Measurements from ENCODE around the gene COL18A1. TPM values are rescaled to one million over a fixed set of nuclear protein-coding genes. Genes with fewer than 3 reads are reported as not detected.

The COL18A1 gene
- polyA plus RNA-seq, 3 donors: 0.80 to 4.1 (median 1.1) TPM

DNA sequence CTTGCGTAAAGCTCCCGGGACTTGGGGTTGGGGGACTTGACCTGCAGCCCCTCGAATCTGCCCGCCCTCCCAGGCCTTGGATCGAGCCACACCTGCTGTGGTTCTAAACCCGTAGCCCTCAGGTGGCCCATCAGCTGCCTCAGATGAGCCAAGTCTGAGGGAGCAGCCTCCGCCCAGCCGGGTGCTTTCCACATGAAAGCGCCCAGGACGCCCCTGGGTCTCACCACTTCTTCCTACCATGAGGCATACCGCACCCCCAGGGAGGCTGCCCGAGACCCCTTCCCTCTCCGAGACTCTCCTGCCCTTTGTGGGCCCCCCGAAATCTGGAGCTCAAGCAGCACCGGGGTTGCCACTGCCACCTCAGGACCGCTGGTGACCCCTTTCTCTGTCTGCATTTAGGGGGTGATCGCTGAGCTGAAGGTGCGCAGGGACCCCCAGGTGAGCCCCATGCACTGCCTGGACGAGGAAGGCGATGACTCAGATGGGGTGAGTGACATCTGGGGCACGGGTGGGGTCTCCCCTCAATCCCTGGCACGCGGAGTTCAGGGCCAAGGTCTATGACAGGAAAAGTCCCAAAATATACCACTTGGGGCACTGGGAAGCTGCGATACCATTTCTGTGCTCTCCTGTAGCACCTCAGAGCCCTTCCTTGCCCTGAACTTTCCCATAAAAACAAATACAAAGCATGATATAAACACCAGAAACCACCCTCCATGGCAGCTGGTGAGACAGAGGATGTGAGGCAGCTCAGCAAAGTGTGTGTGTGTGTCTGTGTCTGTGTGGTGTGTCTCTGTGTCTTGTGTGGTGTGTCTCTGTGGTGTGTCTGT lies 68.7 kb downstream of the COL18A1 start:
- H4K20me1 ChIP-seq (ENCODE audit: insufficient read depth, low read length): no peaks in the 10 kb centered on the region
- H3K9me3 Mint-ChIP-seq: peaks cover 0 to 3% (median 0%) of the 10 kb centered on the region in 7 donors
- intact Hi-C loops (cut with micrococcal nuclease): no loop called here
- TF ChIP-seq, protein P1, sequence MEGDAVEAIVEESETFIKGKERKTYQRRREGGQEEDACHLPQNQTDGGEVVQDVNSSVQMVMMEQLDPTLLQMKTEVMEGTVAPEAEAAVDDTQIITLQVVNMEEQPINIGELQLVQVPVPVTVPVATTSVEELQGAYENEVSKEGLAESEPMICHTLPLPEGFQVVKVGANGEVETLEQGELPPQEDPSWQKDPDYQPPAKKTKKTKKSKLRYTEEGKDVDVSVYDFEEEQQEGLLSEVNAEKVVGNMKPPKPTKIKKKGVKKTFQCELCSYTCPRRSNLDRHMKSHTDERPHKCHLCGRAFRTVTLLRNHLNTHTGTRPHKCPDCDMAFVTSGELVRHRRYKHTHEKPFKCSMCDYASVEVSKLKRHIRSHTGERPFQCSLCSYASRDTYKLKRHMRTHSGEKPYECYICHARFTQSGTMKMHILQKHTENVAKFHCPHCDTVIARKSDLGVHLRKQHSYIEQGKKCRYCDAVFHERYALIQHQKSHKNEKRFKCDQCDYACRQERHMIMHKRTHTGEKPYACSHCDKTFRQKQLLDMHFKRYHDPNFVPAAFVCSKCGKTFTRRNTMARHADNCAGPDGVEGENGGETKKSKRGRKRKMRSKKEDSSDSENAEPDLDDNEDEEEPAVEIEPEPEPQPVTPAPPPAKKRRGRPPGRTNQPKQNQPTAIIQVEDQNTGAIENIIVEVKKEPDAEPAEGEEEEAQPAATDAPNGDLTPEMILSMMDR (IDR thresholded peaks at IDR 0.05): no peak
- no peaks in the 10 kb centered on the region for H3K27me3 ChIP-seq (ENCODE audit: control insufficient read depth in 2 of 2, insufficient read depth in 2 of 2, low read length in 2 of 2)
- peaks cover 20% of the 10 kb centered on the region for H3K4me1 Mint-ChIP-seq
- H3K4me1 ChIP-seq (ENCODE audit: control insufficient read depth in 1 of 2, insufficient read depth in 2 of 2, low read length in 2 of 2): peaks cover 19 to 22% of the 10 kb centered on the region in 2 donors
- no peaks in the 10 kb centered on the region for H3K36me3 Mint-ChIP-seq
- H3K4me2 ChIP-seq (replicated peaks; ENCODE audit: extremely low read depth, low read length, poor library complexity, severe bottlenecking): no peak overlapping the region
- no peak overlapping the region for H3K27ac Mint-ChIP-seq
- no peak overlapping the region for H2AFZ ChIP-seq (ENCODE audit: insufficient read depth, low read depth, low read length, poor library complexity, severe bottlenecking)
- peaks cover 2 to 4% (median 2%) of the 10 kb centered on the region in 3 donors for H3K27me3 Mint-ChIP-seq (ENCODE audit: low read depth in 3 of 3)
- WGBS (ENCODE audit: insufficient coverage): 91% methylated on average over 20 of the region's 24 CpGs
- H3K36me3 ChIP-seq (replicated peaks in 1 of 2; ENCODE audit: control insufficient read depth in 1 of 2, insufficient read depth in 2 of 2, low read length in 2 of 2): no peaks in the 10 kb centered on the region
- no peaks in the 10 kb centered on the region for H3K79me2 ChIP-seq (ENCODE audit: insufficient read depth, low read length)
- no peak overlapping the region for H3K4me3 ChIP-seq (replicated peaks in 1 of 3; ENCODE audit: low read depth in 2 of 3, low read length in 3 of 3)
- no peaks in the 10 kb centered on the region for H3K9me3 ChIP-seq (replicated peaks in 1 of 2; ENCODE audit: control insufficient read depth in 1 of 2, insufficient read depth in 1 of 2, low read length in 2 of 2)
- no peak overlapping the region for H3K9ac ChIP-seq (ENCODE audit: insufficient read depth, low read length, poor library complexity, severe bottlenecking)
- no peak overlapping the region for H3K4me3 Mint-ChIP-seq
- no peak overlapping the region for H3K27ac ChIP-seq (ENCODE audit: low read depth in 1 of 2, low read length in 2 of 2)
- no peak for DNase-seq

DNA sequence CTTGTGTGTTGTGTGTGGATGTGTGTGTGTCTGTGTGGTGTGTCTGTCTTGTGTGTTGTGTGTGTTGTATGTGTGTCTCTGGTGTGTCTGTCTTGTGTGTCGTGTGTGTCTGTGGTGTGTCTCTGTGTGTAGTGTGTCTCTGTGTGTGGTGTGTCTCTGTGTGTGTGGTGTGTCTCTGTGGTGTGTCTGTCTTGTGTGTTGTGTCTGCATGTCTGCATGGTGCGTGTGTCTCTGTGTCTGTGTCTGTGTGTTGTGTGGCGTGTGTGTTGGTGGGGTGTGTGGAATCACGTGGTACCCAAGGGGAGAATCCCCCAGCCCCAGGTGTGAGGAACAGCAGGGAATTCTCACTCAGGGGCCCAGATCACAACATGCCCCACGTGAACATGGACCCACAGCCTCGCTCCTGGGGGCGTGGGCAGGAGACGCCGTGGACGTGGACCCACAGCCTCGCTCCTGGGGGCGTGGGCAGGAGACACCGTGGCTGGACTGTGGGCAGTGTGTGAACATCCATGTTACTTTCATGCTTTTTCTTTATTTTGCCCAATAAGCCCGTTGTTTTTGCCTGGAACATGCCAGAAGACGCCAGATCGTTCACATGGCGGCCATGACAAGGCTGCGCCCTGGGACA lies 69.5 kb downstream of the COL18A1 start:
- no peak overlapping the region for H3K27ac ChIP-seq (ENCODE audit: low read depth in 1 of 2, low read length in 2 of 2)
- Mint-ChIP-seq H3K4me3 (no peak overlapping the region), H3K4me1 (peaks cover 27% of the 10 kb centered on the region), H3K9me3 (peaks cover 0 to 6% (median 0%) of the 10 kb centered on the region in 7 donors), H3K27me3 (ENCODE audit: low read depth in 3 of 3) (peaks cover 2 to 4% (median 2%) of the 10 kb centered on the region in 3 donors), H3K36me3 (no peaks in the 10 kb centered on the region), H3K27ac (peak overlapping the region in 1 of 7 donors; percentile 0)
- H3K4me2 ChIP-seq (replicated peaks; ENCODE audit: extremely low read depth, low read length, poor library complexity, severe bottlenecking): no peak overlapping the region
- TF ChIP-seq, protein P1 (IDR thresholded peaks at IDR 0.05): no peak
- no peaks in the 10 kb centered on the region for H3K27me3 ChIP-seq (ENCODE audit: control insufficient read depth in 2 of 2, insufficient read depth in 2 of 2, low read length in 2 of 2)
- H3K9ac ChIP-seq (ENCODE audit: insufficient read depth, low read length, poor library complexity, severe bottlenecking): no peak overlapping the region
- peaks cover 27 to 29% of the 10 kb centered on the region in 2 donors for H3K4me1 ChIP-seq (ENCODE audit: control insufficient read depth in 1 of 2, insufficient read depth in 2 of 2, low read length in 2 of 2)
- H3K36me3 ChIP-seq (replicated peaks in 1 of 2; ENCODE audit: control insufficient read depth in 1 of 2, insufficient read depth in 2 of 2, low read length in 2 of 2): no peaks in the 10 kb centered on the region
- intact Hi-C loops (cut with micrococcal nuclease): no loop called here
- no peaks in the 10 kb centered on the region for H4K20me1 ChIP-seq (ENCODE audit: insufficient read depth, low read length)
- DNase-seq: no peak
- WGBS (ENCODE audit: insufficient coverage): 97% methylated on average over 18 of the region's 18 CpGs
- H3K79me2 ChIP-seq (ENCODE audit: insufficient read depth, low read length): no peaks in the 10 kb centered on the region
- no peaks in the 10 kb centered on the region for H3K9me3 ChIP-seq (replicated peaks in 1 of 2; ENCODE audit: control insufficient read depth in 1 of 2, insufficient read depth in 1 of 2, low read length in 2 of 2)
- H3K4me3 ChIP-seq (replicated peaks in 1 of 3; ENCODE audit: low read depth in 2 of 3, low read length in 3 of 3): no peak overlapping the region
- H2AFZ ChIP-seq (ENCODE audit: insufficient read depth, low read depth, low read length, poor library complexity, severe bottlenecking): no peak overlapping the region

All from CD14-positive monocyte (primary cell).